H9 (cell line): ENCODE measurements around the gene TXNDC11. TPM values are rescaled to one million over a fixed set of nuclear protein-coding genes. Genes with fewer than 3 reads are reported as not detected.

Source experiments
- DNase-seq: peaks from one replicate; pipeline ENCODE4 v3.0.0-alpha.2; 2017
- H2AFZ ChIP-seq: one replicate; pipeline ENCODE4 v1.6.1; 2013; ENCODE audit warnings: mild to moderate bottlenecking, low read length, control low read depth, moderate library complexity
- H2AK5ac ChIP-seq: 2 replicates; pipeline ENCODE4 v1.6.1; 2013; ENCODE audit warnings: low read length, control low read depth, mixed read lengths; ENCODE audit not compliant: insufficient read length
- H2BK120ac ChIP-seq: one replicate; pipeline ENCODE4 v1.6.1; 2013; ENCODE audit warnings: low read depth, mild to moderate bottlenecking, low read length, control low read depth, inconsistent platforms; ENCODE audit not compliant: poor library complexity, severe bottlenecking
- H2BK12ac ChIP-seq: 2 replicates; pipeline ENCODE4 v1.6.1; 2013; ENCODE audit warnings: low read length, control low read depth, mixed read lengths, low read depth; ENCODE audit not compliant: insufficient read length
- H2BK15ac ChIP-seq: 2 replicates; pipeline ENCODE4 v1.6.1; 2013; ENCODE audit warnings: low read depth, low read length, control low read depth
- H2BK20ac ChIP-seq: one replicate; pipeline ENCODE4 v1.6.1; 2013; ENCODE audit warnings: low read depth, mild to moderate bottlenecking, low read length, control low read depth, inconsistent platforms; ENCODE audit not compliant: poor library complexity, severe bottlenecking
- H2BK5ac ChIP-seq: 2 replicates; pipeline ENCODE4 v1.6.1; 2013; ENCODE audit warnings: low read length, control low read depth, mixed read lengths; ENCODE audit not compliant: insufficient read length
- H3K14ac ChIP-seq: 2 replicates; pipeline ENCODE4 v1.6.1; 2013; ENCODE audit warnings: low read length, control low read depth; ENCODE audit not compliant: insufficient read depth
- H3K18ac ChIP-seq: 2 replicates; pipeline ENCODE4 v1.6.1; 2013; ENCODE audit warnings: low read depth, mild to moderate bottlenecking, mixed read lengths, low read length, control low read depth; ENCODE audit not compliant: insufficient read length
- H3K23ac ChIP-seq: 2 replicates; pipeline ENCODE4 v1.6.1; 2013; ENCODE audit warnings: low read length, control low read depth, mixed read lengths, low read depth; ENCODE audit not compliant: insufficient read length
- H3K23me2 ChIP-seq: 2 replicates; pipeline ENCODE4 v1.6.1; 2013; ENCODE audit warnings: low read depth, mild to moderate bottlenecking, mixed read lengths, low read length, control low read depth; ENCODE audit not compliant: insufficient read length, poor library complexity, severe bottlenecking
- H3K27ac ChIP-seq: 2 replicates; pipeline ENCODE4 v1.5.1; 2013; ENCODE audit warnings: low read length, control low read depth, mixed read lengths, low read depth; ENCODE audit not compliant: insufficient read length
- H3K27me3 ChIP-seq: 2 replicates; pipeline ENCODE4 v1.6.1; 2013; ENCODE audit warnings: low read length, control low read depth, inconsistent platforms; ENCODE audit not compliant: insufficient read depth
- H3K4ac ChIP-seq: 2 replicates; pipeline ENCODE4 v1.6.1; 2013; ENCODE audit warnings: low read depth, mild to moderate bottlenecking, control low read depth, inconsistent platforms, low read length, moderate library complexity
- H3K4me1 ChIP-seq: 2 replicates; pipeline ENCODE4 v1.6.1; 2013; ENCODE audit warnings: low read length, control low read depth, inconsistent platforms; ENCODE audit not compliant: insufficient read depth
- H3K4me2 ChIP-seq: 2 replicates; pipeline ENCODE4 v1.6.1; 2013; ENCODE audit warnings: low read length, control low read depth, mixed read lengths; ENCODE audit not compliant: insufficient read length, insufficient read depth
- H3K56ac ChIP-seq: 2 replicates; pipeline ENCODE4 v1.6.1; 2013; ENCODE audit warnings: low read depth, mild to moderate bottlenecking, mixed read lengths, low read length, control low read depth; ENCODE audit not compliant: insufficient read length
- H3K79me1 ChIP-seq: 2 replicates; pipeline ENCODE4 v1.6.1; 2013; ENCODE audit warnings: low read depth, mild to moderate bottlenecking, moderate library complexity, low read length, control low read depth, inconsistent platforms; ENCODE audit not compliant: insufficient read depth, poor library complexity, severe bottlenecking
- H3K79me2 ChIP-seq: 2 replicates; pipeline ENCODE4 v1.6.1; 2013; ENCODE audit warnings: low read length, control low read depth, inconsistent platforms; ENCODE audit not compliant: insufficient read depth
- H3K9ac ChIP-seq: 2 replicates; pipeline ENCODE4 v1.6.1; 2013; ENCODE audit warnings: low read length, control low read depth, mixed read lengths; ENCODE audit not compliant: insufficient read length; ENCODE audit errors: extremely low read depth
- H3K9me3 ChIP-seq: one replicate; pipeline ENCODE4 v1.6.1; 2013; ENCODE audit warnings: low read depth, low read length, inconsistent platforms; ENCODE audit not compliant: control insufficient read depth
- H3T11ph ChIP-seq: one replicate; pipeline ENCODE4 v1.6.1; 2013; ENCODE audit warnings: mild to moderate bottlenecking, low read length, control low read depth, inconsistent platforms
- H4K20me1 ChIP-seq: one replicate; pipeline ENCODE4 v1.6.1; 2013; ENCODE audit not compliant: control insufficient read depth, insufficient read length, insufficient read depth
- H4K5ac ChIP-seq: 2 replicates; pipeline ENCODE4 v1.6.1; 2013; ENCODE audit warnings: low read depth, mild to moderate bottlenecking, mixed read lengths, low read length, control low read depth; ENCODE audit not compliant: insufficient read length
- H4K8ac ChIP-seq: replicated peaks from 2 replicates; pipeline ENCODE4 v1.6.1; 2013; ENCODE audit warnings: low read length, control low read depth, mixed read lengths, low read depth; ENCODE audit not compliant: insufficient read length
- H4K91ac ChIP-seq: 2 replicates; pipeline ENCODE4 v1.6.1; 2013; ENCODE audit warnings: low read depth, mild to moderate bottlenecking, moderate library complexity, mixed read lengths, low read length, control low read depth; ENCODE audit not compliant: insufficient read length
- H3K27ac Mint-ChIP-seq, 3 experiments: 2 replicates in 2 of 3; 3 replicates in 1 of 3; pipeline ENCODE4 v1.8.0; 2020 to 2021; ENCODE audit warnings: mixed read lengths in 3 of 3, mild to moderate bottlenecking in 1 of 3, moderate library complexity in 1 of 3
- H3K27me3 Mint-ChIP-seq: 2 replicates; pipeline ENCODE4 v1.8.0; 2021; ENCODE audit warnings: low read depth, mild to moderate bottlenecking, moderate library complexity, mixed read lengths
- H3K36me3 Mint-ChIP-seq, 3 experiments: 2 replicates in 2 of 3; 3 replicates in 1 of 3; pipeline ENCODE4 v1.8.0; 2020 to 2021; ENCODE audit warnings: low read depth in 3 of 3, mixed read lengths in 3 of 3; ENCODE audit not compliant: insufficient read depth in 1 of 3
- H3K4me1 Mint-ChIP-seq, 2 experiments: 2 replicates each; pipeline ENCODE4 v1.8.0; 2020; ENCODE audit warnings: mixed read lengths in 2 of 2
- H3K4me3 Mint-ChIP-seq, 2 experiments: 2 replicates in 1 of 2; 3 replicates in 1 of 2; pipeline ENCODE4 v1.8.0; 2020 to 2021; ENCODE audit warnings: mild to moderate bottlenecking in 2 of 2, mixed read lengths in 2 of 2, moderate library complexity in 1 of 2
- H3K9me3 Mint-ChIP-seq, 2 experiments: 2 replicates in 1 of 2; 3 replicates in 1 of 2; pipeline ENCODE4 v1.8.0; 2020; ENCODE audit warnings: mild to moderate bottlenecking in 2 of 2, mixed read lengths in 2 of 2, moderate library complexity in 1 of 2
- CTCF ChIP-seq: fragments of 200-600 bp; sonication (generic); conservative IDR thresholded peaks from 3 replicates; pipeline ENCODE4 v1.8.0; 2021; ENCODE audit warnings: antibody characterized with exemption, mild to moderate bottlenecking
- WGBS: extraction: QIAGEN DNeasy Blood & Tissue Kit; methylation state at CpG from one replicate; pipeline ENCODE4 v1.1.7; 2013; ENCODE audit warnings: missing lambda C conversion rate, low lambda C conversion rate, mixed read lengths; ENCODE audit not compliant: insufficient read length; ENCODE audit errors: extremely low coverage; 5-methylcytosine and 5-hydroxymethylcytosine counted together
- total RNA-seq: library from RNA; stranded (reverse); gene quantifications from 2 replicates; pipeline ENCODE4 v1.2.1, GENCODE V29; 2021

Gene TXNDC11
- total RNA-seq, 1 experiment from 2014 or later = 12.2 TPM

GRCh38 chr16:11657556-11657955, 85.1 kb downstream of the TXNDC11 start:
- no peak overlapping the region for H2AFZ ChIP-seq
- H2BK20ac ChIP-seq = no peak overlapping the region
- no peaks in the 10 kb centered on the region for H4K20me1 ChIP-seq
- no peak overlapping the region for H2BK15ac ChIP-seq
- Mint-ChIP-seq H3K27me3 (peaks cover 1% of the 10 kb centered on the region; the same call in 1 of the 2 replicates), H3K9me3 (no peaks in the 10 kb centered on the region; a peak in 1 of 5 replicates), H3K36me3 (no peaks in the 10 kb centered on the region), H3K4me1 (peaks cover 6 to 7% of the 10 kb centered on the region in 2 experiments), H3K27ac (no peak overlapping the region; a peak in 2 of 7 replicates), H3K4me3 (no peak overlapping the region)
- no peak overlapping the region for H4K91ac ChIP-seq
- no peak overlapping the region for H2BK5ac ChIP-seq
- no peak overlapping the region for H3K14ac ChIP-seq
- no peak overlapping the region for H3K23ac ChIP-seq
- no peaks in the 10 kb centered on the region for H3K23me2 ChIP-seq
- no peak overlapping the region for H3K27ac ChIP-seq
- no peak overlapping the region for H3K4ac ChIP-seq
- no peaks in the 10 kb centered on the region for H3K79me2 ChIP-seq
- no peak overlapping the region for H3K18ac ChIP-seq
- H3K4me2 ChIP-seq = no peak overlapping the region
- H2BK120ac ChIP-seq = no peak overlapping the region
- no peaks in the 10 kb centered on the region for H3K79me1 ChIP-seq
- no peak for DNase-seq
- H2AK5ac ChIP-seq = no peak overlapping the region
- H3K9ac ChIP-seq = no peak overlapping the region
- no CpG with 5 or more reads among the region's 8 CpGs for WGBS
- no peak overlapping the region for H4K5ac ChIP-seq
- no peaks in the 10 kb centered on the region for H3K9me3 ChIP-seq
- H4K8ac ChIP-seq = no peak overlapping the region
- no peak overlapping the region for H2BK12ac ChIP-seq
- peaks cover 2% of the 10 kb centered on the region; the same call in 1 of the 2 replicates for H3K4me1 ChIP-seq
- no peaks in the 10 kb centered on the region for H3K27me3 ChIP-seq
- no peak for TF ChIP-seq CTCF
- no peak overlapping the region for H3T11ph ChIP-seq
- H3K56ac ChIP-seq = no peak overlapping the region
